GM18517 (cell line): ENCODE measurements around the gene SBK3.
"Not testable (repeated sequence)": the region's sequence is repeated elsewhere in the genome, so short reads cannot be mapped to it uniquely, and the experiment has no call there.

Experiments used
- ATAC-seq: cut with Tn5 transposase; IDR thresholded peaks from one replicate; pipeline ENCODE4 v1.9.1; 2021; ENCODE audit warnings: mild to moderate bottlenecking, moderate library complexity; ENCODE audit not compliant: unreplicated experiment

Gene SBK3

GRCh38 chr19:55542292-55542855 lies 3.0 kb downstream of the SBK3 start:
- no peak for ATAC-seq

- no peak for ATAC-seq
These were observed 4.3 kb downstream of the SBK3 start for GRCh38 chr19:55541091-55541490.

- ATAC-seq: no peak
These were observed 4.7 kb downstream of the SBK3 start for GRCh38 chr19:55540619-55541018.

- ATAC-seq: no peak
These were observed 6.0 kb downstream of the SBK3 start for GRCh38 chr19:55539090-55539984.

- no peak for ATAC-seq
These were observed 7.2 kb downstream of the SBK3 start for GRCh38 chr19:55538132-55538531.

GRCh38 chr19:55537741-55538111 lies 7.6 kb downstream of the SBK3 start:
- no peak for ATAC-seq

- ATAC-seq: no peak
These were observed 8.2 kb downstream of the SBK3 start, which contains the start of gene SBK2 for GRCh38 chr19:55536951-55537740. SBK2 (minus strand) TSS chr19:55537133; CDS start chr19:55536294, 839 bp downstream.

GRCh38 chr19:55536366-55536765 lies 9.0 kb downstream of the SBK3 start:
- no peak for ATAC-seq

GRCh38 chr19:55535965-55536350 lies 9.4 kb downstream of the SBK3 start:
- ATAC-seq: no peak

GRCh38 chr19:55535173-55535964 lies 10.0 kb downstream of the SBK3 start:
- no peak for ATAC-seq

GRCh38 chr19:55534280-55534679 lies 11.1 kb downstream of the SBK3 start:
- not testable (repeated sequence) for ATAC-seq

- ATAC-seq: no peak
These were observed 14.3 kb downstream of the SBK3 start for GRCh38 chr19:55530996-55531395.

GRCh38 chr19:55529636-55530234 lies 15.6 kb downstream of the SBK3 start:
- ATAC-seq: no peak

- ATAC-seq: no peak
These were observed 17.1 kb downstream of the SBK3 start for GRCh38 chr19:55528030-55528803.

GRCh38 chr19:55527197-55528029 lies 17.9 kb downstream of the SBK3 start:
- ATAC-seq: no peak

- no peak for ATAC-seq
These were observed 18.8 kb downstream of the SBK3 start for GRCh38 chr19:55526216-55527196.

GRCh38 chr19:55525289-55526101 lies 19.8 kb downstream of the SBK3 start:
- ATAC-seq: no peak
